AG09309 (cell line): ENCODE data around the gene ZNF831.

Experiments used
- DNase-seq: peaks from one replicate; pipeline ENCODE4 v3.0.0-alpha.2; 2010; ENCODE audit warnings: low read depth
- H3K4me3 ChIP-seq: 2 replicates; pipeline ENCODE4 v1.5.1; 2011; ENCODE audit warnings: mild to moderate bottlenecking, low read depth, low read length, moderate library complexity; ENCODE audit not compliant: control insufficient read depth
- CTCF ChIP-seq: IDR thresholded peaks from 2 replicates; pipeline ENCODE4 v1.5.1; 2011; ENCODE audit warnings: mild to moderate bottlenecking, low read depth, low read length, inconsistent platforms; ENCODE audit not compliant: insufficient read depth, control insufficient read depth; ENCODE audit errors: missing control alignments

ZNF831 gene

GRCh38 chr20:59217794-59218280, 54.2 kb downstream of the ZNF831 start:
- DNase-seq = no peak
- no peak for TF ChIP-seq CTCF
- no peak overlapping the region for H3K4me3 ChIP-seq

GRCh38 chr20:59219211-59219610, 55.6 kb downstream of the ZNF831 start:
- TF ChIP-seq CTCF = no peak
- DNase-seq = no peak
- no peak overlapping the region for H3K4me3 ChIP-seq

GRCh38 chr20:59220161-59220560, 56.5 kb downstream of the ZNF831 start:
- no peak for TF ChIP-seq CTCF
- DNase-seq = no peak
- no peak overlapping the region for H3K4me3 ChIP-seq

- no peak for DNase-seq
- H3K4me3 ChIP-seq = no peak overlapping the region
- no peak for TF ChIP-seq CTCF
These were observed 57.6 kb downstream of the ZNF831 start for GRCh38 chr20:59221049-59221706.

GRCh38 chr20:59221707-59222252, 58.2 kb downstream of the ZNF831 start:
- H3K4me3 ChIP-seq = peak overlapping the region; percentile 47
- TF ChIP-seq CTCF = no peak
- DNase-seq = no peak

GRCh38 chr20:59222253-59223181, 58.9 kb downstream of the ZNF831 start:
- peak; percentile 82 for TF ChIP-seq CTCF
- H3K4me3 ChIP-seq = peak overlapping the region; percentile 47
- peak; percentile 8 for DNase-seq
